ENCODE results near the gene CYP20A1.
"Not testable (repeated sequence)": the region's sequence is repeated elsewhere in the genome, so short reads cannot be mapped to it uniquely, and the experiment has no call there.

Gene CYP20A1

DNA sequence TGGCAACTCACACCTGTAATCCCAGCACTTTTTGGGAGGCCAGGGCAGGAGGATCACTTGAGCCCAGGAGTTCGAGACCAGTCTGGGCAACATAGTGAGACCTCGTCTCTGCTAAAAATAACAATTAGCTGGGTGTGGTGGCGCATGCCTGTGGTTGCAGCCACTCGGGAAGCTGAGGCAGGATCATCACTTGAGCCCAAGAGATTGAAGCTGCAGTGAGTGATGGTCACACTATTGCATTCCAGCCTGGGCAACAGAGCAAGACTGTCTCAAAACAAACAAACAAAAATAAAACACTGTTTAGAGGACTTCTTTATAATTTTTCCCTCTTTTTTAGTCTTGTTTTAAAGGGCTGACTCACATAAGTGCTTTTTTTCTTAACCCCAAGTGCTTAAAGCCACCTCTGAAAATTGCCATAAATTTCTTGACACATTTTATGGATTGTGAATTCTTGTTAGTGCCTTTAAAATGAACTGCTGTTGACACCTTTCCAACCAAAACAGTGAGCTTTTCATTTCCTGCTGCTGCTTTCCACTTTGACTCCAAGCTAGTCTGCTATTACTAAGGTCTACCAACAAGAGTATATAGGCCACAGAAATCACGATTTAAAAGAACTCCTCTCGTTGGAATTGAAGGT is 41.7 kb downstream of the CYP20A1 start:
- peak; percentile 28 for DNase-seq (ENCODE audit: low read depth, low spot score)

DNA sequence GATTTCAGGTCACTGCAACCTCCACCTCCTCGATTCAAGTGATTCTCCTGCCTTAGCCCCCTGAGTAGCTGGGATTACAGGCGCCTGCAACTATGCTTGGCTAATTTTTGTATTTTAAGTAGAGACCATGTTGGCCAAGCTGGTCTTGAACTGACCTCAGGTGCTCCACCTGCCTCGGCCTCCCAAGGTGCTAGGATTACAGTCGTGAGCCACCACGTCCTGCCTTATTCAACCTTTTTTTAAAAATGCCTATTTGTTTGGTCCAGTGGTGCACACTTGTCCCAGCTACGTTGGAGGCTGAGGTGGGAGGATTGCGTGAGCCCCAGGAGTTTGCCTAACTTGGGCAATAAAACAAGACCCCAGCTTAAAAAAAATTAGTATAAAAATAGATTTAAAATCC is 43.3 kb downstream of the CYP20A1 start:
- no peak for DNase-seq (ENCODE audit: low read depth, low spot score)

DNA sequence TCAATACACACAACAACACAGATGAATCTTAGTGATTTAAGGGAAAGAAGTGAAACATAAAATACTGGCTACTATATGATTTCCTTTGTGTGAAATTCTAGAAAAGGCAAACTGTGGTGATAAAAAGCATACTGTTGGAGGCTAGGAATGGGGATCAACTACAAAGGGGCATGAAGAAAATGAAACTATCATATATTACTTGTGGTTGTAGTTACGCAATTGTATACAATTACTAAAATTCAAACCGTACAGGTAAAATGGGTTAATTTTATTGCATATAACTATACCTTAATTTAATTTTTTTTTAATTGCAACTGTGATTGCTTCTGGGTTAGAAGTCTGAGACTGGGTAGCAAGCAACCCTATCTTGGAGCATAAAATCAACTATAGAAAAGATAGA is 47.7 kb downstream of the CYP20A1 start:
- DNase-seq (ENCODE audit: low read depth, low spot score), result no peak

DNA sequence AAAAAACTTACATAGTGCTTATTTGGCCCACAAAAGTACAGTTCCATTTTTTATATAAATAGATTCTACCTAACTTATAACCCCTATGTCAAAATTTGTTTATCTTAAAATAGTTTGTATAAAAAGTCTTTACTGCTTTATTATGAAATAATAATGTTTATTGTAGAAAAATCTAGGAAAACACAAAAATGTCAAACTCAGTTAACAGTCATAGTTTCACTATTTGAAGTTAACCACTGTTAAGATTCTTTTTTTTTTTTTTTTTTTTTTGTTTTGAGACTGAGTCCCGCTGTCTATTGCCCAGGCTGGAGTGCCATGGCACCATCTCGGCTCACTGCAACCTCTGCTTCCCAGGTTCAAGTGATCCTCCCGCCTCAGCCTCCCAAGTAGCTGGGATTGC is 62.8 kb downstream of the CYP20A1 start:
- DNase-seq (ENCODE audit: low read depth, low spot score), result no peak

DNA sequence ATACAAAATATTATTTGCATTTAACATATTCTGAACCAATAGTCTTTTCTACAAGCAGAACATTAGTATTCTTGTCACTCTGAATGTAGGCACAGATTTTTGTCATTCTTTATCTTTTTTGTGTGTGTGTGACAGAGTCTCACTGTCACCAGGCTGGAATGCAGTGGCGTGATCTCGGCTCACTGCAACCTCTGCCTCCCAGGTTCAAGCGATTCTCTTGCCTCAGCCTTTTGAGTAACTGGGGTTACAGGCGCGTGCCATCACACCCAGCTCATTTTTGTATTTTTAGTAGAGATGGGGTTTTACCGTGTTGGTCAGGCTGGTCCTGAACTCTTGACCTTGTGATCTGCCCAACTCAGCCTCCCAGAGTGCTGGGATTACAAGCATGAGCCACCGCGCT is 63.8 kb downstream of the CYP20A1 start:
- not testable (repeated sequence) for DNase-seq (ENCODE audit: low read depth, low spot score)

DNA sequence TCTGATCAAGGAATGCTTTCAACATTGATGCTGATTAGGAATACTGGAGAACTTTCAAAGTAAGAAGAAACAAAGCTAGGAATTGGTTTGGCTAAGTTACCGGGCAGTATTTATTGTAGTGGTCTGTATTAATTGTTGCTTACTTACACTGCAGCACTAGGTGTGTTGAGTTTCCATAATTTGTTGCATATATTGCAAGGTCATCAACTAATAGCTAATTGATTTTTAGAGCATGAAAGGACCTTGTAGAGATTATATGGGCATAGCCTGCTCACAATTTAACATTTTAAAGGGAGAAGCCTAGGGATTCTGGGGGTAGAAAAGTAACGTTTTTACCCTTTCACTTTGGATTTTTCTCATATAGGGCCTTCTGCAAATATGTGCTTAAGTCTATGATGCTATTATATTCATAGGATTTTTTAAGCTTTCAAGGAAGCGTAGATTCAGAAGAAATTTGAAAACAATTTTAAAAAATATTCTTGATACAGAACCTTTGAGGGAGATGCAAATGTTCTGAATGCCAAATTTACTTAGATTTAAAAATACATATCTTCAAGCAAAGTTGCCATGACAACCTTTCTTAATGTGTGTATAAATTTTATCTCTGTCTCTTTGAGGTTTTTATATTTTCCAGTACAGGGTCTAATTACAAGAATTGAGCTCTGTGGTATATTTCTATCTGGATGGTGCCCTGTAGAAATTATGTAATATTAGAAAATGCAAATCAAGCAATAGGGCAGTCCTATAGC is 72.0 kb downstream of the CYP20A1 start:
- DNase-seq (ENCODE audit: low read depth, low spot score), result no peak

- no peak for DNase-seq (ENCODE audit: low read depth, low spot score)
Observed at GRCh38 chr2:203326356-203326755, 87.5 kb downstream of the CYP20A1 start.

GRCh38 chr2:203327582-203327900 is 88.7 kb downstream of the CYP20A1 start:
- DNase-seq (ENCODE audit: low read depth, low spot score), result no peak

DNA sequence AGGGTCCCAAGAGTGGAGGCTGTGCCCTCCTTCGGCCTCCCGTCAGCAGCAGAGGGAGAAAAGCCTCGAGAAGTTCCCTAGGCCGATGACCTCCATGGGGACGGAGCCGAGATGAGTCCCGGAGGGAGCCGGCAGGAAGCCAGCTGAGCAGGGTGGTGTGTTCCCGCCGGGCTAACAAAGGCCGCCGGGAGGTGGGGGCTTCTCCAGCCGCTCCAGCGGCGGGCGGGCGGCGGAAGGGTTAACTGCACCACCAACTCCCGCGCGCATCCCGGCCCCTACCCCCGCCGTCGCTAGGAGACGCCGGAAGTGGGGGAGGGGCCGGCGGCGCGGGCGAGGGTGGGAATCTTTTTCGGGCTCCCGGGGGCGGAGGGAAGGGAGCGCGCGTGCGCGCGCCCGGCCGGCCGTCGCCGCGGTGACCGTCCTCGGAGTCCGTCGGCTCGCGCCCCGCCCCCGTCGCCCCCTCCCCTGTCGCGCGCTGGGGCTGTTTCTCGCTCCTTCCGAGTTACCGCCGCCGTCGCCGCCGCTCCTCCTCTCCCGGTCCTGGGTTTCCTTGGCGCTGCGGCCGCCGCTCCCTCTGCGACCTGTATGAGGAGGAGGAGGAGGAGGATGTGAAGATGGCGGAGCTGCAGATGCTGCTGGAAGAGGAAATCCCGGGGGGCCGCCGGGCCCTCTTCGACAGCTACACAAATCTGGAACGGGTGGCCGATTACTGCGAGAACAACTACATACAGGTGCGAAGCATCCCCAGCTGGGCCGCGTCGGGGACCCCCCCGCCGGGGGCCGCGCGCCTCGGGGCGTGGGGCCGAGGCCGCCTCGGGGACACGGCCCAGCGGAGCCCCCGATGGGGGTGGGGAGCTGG is 89.3 kb downstream of the CYP20A1 start, which contains the start of gene ABI2:
Gene ABI2 (plus strand): TSS at position 494 of the 859 bp plus-strand sequence. CDS start 121 bp downstream, at position 615.
- DNase-seq (ENCODE audit: low read depth, low spot score), result peak; percentile 47

DNA sequence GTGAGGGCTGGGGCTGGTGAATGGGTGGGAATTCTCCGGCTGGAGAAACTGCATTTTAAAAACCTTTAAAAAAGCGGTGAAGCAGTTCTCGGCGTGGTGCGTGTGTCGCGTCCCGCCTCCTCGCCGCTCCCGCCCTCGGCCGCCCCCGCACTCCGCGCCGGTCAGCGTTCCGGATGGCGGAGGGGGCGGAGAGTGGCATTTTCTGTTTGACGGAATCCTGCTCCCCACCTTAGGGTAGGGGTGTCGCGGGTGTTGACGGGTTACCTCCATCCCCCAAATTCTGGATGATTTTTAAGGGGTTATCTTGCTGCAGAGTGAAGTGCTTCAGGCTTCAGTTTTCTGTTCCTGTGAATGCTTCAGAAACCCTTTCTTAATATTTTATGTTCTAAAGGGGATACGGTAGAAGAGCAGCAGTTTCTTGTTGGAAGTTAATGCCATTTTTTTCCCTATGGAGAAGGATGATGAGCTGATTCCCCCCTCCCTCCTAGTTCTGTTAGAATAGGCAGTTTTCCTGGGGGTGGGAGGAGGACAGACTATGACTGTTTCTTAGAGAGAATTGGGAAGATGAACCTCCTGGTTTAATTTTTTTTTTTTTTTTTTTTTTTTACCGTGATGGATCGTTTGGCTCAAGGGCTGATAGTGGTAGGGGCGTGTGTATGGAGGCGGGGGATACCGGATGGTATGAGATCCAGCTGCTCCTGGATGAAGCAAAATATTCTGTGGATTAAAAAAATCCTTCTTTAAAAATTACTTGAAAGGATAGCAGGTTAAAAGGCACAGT is 90.1 kb downstream of the CYP20A1 start:
- DNase-seq (ENCODE audit: low read depth, low spot score), result no peak

- DNase-seq (ENCODE audit: low read depth, low spot score), result no peak
Observed at GRCh38 chr2:203330434-203330833, 91.6 kb downstream of the CYP20A1 start.

DNA sequence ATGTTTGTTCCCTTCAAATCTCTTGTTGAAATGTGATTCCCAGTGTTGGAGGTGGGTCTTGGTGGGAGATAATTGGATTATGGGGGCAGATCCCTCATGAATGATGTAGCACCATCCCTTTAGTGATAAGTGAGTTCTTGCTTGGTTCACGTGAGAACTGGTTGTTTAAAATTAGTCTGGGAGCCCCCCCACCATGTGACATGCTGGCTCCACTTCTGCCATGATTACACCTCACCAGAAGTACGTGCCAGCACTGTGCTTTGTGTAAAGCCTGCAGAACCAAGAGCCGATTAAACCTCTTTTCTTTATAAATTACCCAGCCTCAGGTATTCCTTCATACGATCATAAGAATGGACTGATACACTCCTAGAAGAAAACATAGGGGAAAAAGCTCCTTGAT is 99.5 kb downstream of the CYP20A1 start:
- DNase-seq (ENCODE audit: low read depth, low spot score), result no peak

- no peak for DNase-seq (ENCODE audit: low read depth, low spot score)
Observed at GRCh38 chr2:203340791-203341487, 102.1 kb downstream of the CYP20A1 start.

- DNase-seq (ENCODE audit: low read depth, low spot score), result no peak
Observed at GRCh38 chr2:203341741-203342310, 103.0 kb downstream of the CYP20A1 start.

- DNase-seq (ENCODE audit: low read depth, low spot score), result not testable (repeated sequence)
Observed at GRCh38 chr2:203342374-203342773, 103.6 kb downstream of the CYP20A1 start.

DNA sequence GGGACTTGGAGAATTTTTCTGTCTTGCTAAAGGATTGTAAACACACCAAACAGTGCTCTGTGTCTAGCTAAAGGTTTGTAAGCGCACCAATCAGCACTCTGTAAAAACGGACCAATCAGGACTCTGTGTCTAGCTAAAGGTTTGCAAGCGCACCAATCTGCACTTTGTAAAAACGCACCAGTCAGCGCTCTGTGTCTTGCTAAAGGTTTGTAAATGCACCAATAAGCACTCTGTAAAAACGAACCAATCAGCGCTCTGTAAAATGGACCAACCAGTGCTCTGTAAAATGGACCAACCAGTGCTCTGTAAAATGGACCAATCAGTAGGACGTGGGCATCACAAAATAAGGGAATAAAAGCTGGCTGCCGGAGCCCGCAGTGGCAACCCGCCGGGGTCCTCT is 105.8 kb downstream of the CYP20A1 start:
- no peak for DNase-seq (ENCODE audit: low read depth, low spot score)

- no peak for DNase-seq (ENCODE audit: low read depth, low spot score)
Observed at GRCh38 chr2:203346612-203347011, 107.8 kb downstream of the CYP20A1 start.

DNA sequence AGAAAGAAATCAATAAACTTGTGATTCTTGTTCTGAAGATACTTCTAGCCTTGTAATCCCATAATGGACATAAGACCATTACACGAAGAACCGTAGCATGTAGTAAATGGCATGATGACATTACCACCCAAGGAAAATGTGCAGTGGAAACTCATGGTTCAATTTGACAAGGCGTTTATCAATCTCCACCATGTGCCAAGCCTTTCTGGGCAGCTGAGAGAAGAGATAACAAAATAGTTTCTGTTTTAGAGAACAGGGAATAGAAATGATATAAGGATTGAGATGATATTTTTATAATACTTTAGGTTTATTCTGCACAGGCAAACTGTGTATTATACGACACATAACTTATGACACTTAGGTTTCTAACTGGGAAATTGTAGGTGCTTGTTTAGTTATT is 108.6 kb downstream of the CYP20A1 start:
- DNase-seq (ENCODE audit: low read depth, low spot score), result no peak

GRCh38 chr2:203352604-203353255 is 113.9 kb downstream of the CYP20A1 start:
- DNase-seq (ENCODE audit: low read depth, low spot score), result no peak

DNA sequence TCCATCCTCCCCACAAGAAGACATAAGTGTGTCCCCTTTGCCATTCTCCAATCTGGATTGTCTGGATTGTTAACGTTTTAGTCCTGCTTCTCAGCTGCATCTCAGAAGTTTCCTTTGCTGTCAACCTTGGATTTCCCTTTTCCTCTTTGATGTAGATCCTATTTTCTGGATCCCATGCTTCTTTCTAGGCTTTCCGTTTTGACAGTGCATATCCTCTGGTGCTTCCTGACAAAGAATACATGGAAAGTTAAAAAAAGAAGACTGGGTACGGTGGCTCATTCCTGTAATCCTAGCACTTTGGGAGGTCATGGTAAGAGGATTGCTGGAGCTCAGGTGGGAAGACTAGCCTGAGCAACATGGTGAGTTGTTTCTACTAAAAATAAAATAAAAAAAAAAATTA is 116.1 kb downstream of the CYP20A1 start:
- DNase-seq (ENCODE audit: low read depth, low spot score), result no peak

Data from smooth muscle cell of the brain vasculature (primary cell).